ENCODE measurements around the gene VPS13D.
"Not testable (repeated sequence)": the region's sequence is repeated elsewhere in the genome, so short reads cannot be mapped to it uniquely, and the experiment has no call there.

VPS13D gene

DNA sequence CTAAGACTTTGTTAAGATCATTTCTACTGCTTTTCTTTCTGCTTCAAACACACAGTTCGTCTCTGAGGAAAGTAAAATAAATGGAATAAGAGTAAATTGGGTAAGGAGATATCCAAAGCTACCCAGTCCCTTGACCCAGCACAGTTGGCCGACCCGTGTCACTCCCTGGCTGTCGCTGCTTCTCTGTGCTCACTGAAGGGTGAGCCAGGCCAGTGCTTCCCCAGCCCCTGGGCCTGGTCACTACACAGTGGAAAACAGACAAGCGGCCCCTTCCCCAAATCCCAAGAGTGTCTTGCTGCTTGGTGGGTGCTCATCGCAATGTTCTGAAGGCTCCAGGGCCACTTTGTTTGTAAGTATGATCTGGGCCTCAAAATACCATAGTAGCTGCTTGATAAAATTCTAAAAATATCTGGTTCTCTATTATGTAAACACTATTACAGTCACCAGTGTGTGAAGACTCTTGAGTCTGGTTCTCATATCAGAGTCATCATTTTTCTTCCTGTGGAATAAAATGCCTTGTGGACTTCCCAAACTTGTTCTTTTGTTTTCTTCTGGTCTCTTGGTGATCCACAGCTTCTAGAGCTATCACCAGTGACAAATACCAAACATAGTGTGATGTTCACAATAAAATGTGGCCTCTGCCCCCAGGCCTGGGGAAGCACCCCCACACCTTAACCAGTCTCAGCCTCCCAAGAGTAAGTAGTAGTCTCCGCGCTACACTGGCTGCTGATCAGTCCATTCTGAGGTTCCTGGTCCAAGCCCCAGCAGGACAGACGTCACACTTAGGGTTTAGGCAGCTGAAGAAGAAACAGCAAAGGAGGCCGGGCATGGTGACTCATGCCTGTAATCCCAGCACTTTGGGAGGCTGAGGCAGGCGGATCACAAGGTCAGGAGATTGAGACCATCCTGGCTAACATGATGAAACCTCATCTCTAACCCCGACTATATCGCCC lies 282.0 kb downstream of the VPS13D start:
- FAIRE-seq (no peak), DNase-seq (ENCODE audit: low spot score) (no peak)

- no peak for DNase-seq (ENCODE audit: low spot score)
- no peak for FAIRE-seq
These were observed 283.4 kb downstream of the VPS13D start for GRCh38 chr1:12513181-12513580.

DNA sequence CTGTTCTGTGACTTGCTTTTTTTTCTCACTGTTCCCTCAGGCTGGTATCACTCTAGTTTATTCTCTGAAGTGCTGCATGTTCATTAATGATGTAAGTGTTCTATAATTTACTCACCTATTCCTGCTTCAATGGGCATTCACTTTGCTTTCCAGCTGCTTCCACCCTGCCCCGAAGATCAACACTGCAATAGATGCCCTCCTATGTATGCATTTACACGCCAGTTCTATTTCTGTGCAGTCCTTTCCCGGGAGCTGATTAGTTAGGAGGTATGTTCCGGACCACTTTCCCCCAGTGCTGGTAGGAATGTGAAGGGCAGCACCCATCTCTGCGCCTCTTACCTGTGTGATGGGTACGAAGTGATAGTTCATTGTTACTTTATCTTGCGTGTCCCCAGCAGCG lies 284.8 kb downstream of the VPS13D start:
- no peak for FAIRE-seq
- DNase-seq (ENCODE audit: low spot score) = no peak

DNA sequence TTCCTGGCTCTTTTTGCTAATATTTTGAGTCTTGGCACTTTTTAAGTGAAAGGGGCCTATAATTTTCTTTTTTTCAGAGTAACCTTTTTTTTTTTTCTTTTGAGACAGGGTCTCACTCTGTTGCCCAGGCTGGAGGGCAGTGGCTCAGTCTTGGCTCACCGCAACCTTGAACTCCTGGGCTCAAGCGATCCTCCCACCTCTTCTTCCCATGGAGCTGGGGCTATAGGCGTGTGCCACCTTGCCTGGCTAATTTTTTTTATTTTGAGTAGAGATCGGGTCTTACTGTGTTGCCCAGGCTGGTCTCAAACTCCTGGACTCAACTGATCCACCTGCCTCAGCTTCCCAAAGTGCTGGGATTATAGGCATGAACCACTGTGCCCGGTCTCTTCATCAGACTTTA lies 285.4 kb downstream of the VPS13D start:
- no peak for FAIRE-seq

GRCh38 chr1:12516741-12517140 lies 286.9 kb downstream of the VPS13D start:
- DNase-seq (ENCODE audit: low spot score) (no peak), FAIRE-seq (no peak)

More for the DNA sequence above, 285.4 kb downstream of the VPS13D start:
- DNase-seq (ENCODE audit: low spot score) = no peak

GRCh38 chr1:12518931-12519692 lies 289.3 kb downstream of the VPS13D start:
- FAIRE-seq (no peak), DNase-seq (ENCODE audit: low spot score) (no peak)

- FAIRE-seq (no peak), DNase-seq (ENCODE audit: low spot score) (no peak)
These were observed 290.0 kb downstream of the VPS13D start for GRCh38 chr1:12519693-12520364.

- DNase-seq (ENCODE audit: low spot score) = no peak
- FAIRE-seq = no peak
These were observed 291.3 kb downstream of the VPS13D start for GRCh38 chr1:12521096-12521495.

- not testable (repeated sequence) for FAIRE-seq; DNase-seq (ENCODE audit: low spot score)
These were observed 292.9 kb downstream of the VPS13D start for GRCh38 chr1:12522780-12523179.

GRCh38 chr1:12524266-12524665 lies 294.4 kb downstream of the VPS13D start:
- FAIRE-seq (no peak), DNase-seq (ENCODE audit: low spot score) (no peak)

DNA sequence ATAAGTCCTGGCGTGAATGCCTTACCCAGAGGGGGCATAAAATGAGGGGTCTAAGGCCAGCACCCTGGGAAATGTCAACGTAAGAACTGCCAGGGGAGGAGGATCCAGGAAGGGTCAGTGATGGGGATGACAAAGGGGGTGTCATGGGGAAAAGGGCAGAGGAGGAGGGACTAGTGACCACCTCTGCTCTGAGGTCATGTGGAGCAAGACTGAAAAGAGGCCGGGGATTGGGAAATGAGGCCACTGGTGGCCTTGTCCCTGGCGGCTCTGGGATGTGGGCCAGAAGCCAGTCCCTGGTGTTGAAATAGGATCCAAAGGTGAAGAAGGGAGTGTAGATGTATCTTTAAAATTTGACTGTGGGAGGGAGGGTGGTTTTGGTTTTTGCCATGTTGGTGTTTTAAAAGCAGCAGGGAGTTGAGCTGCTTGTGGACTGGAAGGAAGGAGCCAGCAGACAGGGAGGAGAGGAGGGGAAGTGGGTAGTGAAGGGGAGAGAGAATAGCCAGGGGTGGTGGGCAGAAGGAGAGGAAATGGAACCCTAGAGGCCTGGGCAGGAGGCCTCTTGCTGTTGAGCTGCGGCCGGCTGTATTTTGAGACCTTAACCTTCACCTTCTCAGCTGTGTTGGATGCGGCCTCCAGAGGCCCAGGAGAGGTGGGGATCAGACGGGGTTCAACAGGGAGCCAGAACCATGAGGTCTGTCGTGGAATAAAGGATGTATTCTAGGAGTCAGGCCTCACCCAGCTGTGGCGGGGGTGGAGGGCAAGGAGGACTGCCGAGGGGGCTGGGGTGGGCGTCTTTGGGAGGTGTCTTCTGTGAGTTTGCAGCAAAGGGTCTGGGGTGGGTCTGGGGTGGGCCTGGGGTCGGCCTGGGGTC lies 295.7 kb downstream of the VPS13D start:
- DNase-seq (ENCODE audit: low spot score) (no peak), FAIRE-seq (no peak)

DNA sequence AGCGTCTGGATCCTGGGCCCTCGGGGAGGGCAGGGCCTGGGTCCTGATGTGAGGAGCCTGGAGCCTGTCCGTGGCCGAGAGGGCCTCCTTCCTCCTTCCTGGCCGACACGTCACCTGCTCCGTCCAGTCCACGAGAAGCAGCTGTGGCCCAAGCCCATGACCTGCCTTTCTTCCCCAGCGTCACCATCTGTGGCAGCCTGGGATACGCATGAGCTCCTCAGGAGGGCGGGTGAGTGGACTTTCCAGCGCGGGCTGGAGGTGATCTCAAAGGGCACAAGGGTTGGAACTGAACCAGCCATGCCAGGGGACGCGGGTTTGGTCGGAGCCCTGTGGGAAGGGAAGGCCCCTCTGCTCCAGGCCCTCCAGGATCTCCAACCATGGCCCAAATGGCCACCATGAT lies 297.7 kb downstream of the VPS13D start:
- DNase-seq (ENCODE audit: low spot score) (peak; percentile 50), FAIRE-seq (no peak)

- FAIRE-seq (no peak), DNase-seq (ENCODE audit: low spot score) (peak; percentile 12)
These were observed 298.4 kb downstream of the VPS13D start for GRCh38 chr1:12528021-12528852.

DNA sequence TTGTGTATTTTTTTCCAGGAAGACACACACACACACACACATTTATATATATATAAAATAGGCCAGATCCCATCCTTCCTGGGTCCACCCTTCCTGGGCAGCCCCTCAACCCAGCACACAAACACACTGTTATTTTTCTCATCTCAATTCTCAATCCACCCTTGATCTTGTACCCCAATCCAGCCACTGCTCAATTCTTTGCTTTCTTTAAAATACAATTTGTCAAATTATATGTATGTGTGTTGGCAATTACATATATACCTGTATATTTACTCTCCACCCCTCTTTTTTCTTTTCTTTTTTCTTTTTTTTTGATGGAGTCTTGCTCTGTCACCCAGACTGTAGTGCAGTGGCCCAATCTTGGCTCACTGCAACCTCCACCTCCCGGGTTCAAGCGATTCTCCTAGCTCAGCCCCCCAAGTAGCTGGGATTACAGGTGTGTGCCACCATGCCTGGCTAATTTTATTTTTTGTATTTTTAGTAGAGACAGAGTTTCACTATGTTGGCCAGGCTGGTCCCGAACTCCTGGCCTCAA lies 299.9 kb downstream of the VPS13D start:
- FAIRE-seq (no peak), DNase-seq (ENCODE audit: low spot score) (no peak)

DNA sequence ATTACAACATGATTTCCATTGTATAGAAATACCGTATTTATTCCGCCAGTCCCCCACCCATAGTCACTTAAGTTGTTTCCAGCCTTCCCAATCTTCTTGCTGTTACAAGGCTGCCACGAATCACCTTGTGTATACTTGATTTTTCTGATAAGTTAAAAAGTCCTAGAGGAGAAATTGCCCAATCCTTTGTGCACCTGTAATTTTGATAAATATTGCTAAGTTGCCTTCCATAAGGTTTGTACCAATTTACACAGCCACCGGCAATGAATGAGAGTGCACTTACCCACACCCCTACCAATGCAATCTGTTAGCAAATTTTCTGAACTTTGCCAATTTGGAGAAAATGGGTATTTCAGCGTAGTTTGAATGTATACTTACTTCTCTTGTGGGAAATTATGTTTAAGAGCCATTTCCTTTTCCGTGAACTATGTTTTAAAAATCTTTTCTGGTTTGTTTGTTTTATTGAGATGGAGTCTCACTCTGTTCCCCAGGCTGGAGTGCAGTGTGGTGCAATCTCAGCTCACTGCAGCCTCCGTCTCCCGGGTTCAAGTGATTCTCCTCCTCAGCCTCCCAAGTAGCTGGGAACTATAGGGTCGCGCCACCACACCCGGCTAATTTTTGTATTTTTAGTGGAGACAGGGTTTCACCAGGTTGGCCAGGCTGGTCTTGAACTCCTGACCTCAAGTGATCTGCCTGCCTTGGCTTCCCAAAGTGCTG lies 300.8 kb downstream of the VPS13D start:
- DNase-seq (ENCODE audit: low spot score) = no peak
- FAIRE-seq = no peak

- no peak for FAIRE-seq
- DNase-seq (ENCODE audit: low spot score) = no peak
These were observed 301.3 kb downstream of the VPS13D start for GRCh38 chr1:12531179-12531499.

DNA sequence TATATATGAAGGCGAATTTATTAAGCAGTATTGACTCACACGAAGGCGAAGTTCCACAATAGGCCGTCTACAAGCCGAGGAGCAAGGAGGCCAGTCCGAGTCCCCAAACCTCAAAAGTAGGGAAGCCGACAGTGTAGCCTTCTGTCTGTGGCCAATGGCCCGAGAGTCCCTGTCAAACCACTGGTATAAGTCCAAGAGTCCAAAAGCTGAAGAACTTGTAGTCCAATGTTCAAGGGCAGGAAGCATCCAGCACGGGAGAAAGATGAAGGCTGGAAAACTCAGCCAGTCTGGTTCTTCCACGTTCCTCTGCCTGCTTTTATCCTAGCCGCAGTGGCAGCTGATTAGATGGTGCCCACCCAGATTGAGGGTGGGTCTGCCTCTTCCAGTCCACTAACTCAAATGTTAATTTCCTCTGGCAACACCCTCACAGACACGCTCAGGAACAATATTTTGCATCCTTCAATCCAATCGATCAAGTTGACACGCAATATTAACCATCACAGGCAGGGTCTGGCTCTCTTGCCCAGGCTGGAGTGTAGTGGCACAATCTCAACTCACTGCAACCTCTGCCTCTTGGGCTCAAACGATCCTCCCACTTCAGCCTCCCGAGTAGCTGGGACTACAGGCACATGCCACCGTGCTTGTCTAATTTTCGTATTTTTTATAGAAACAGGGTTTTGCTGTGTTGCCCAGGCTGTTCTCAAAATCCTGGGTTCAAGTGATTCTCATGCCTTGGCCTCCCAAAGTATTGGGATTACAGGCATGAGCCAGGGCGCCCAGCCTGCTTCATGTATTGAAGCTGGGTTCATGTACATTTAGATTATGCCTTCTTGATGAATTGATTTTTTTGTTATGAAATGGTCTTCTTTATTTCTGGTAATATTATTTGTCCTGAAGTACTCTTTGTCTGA lies 302.8 kb downstream of the VPS13D start:
- FAIRE-seq = no peak
- no peak for DNase-seq (ENCODE audit: low spot score)

GRCh38 chr1:12536023-12536639 lies 306.3 kb downstream of the VPS13D start:
- FAIRE-seq (no peak), DNase-seq (ENCODE audit: low spot score) (no peak)

Measured in RCC 7860 (cell line).